Trophoblast cell (in vitro differentiated cells and primary cell): ENCODE data around the gene SMPD1.

ENCODE experiments used
- DNase-seq, 2 donors: peaks; one replicate each; pipeline ENCODE4 v3.0.0-alpha.2; 2016
- H2AFZ ChIP-seq: 2 replicates; pipeline ENCODE4 v1.6.1; 2013; ENCODE audit warnings: low read length, moderate library complexity, mild to moderate bottlenecking; ENCODE audit not compliant: insufficient read depth, poor library complexity
- H2AK5ac ChIP-seq: 2 replicates; pipeline ENCODE4 v1.6.1; 2013; ENCODE audit warnings: mild to moderate bottlenecking, low read length
- H2BK120ac ChIP-seq: 2 replicates; pipeline ENCODE4 v1.6.1; 2013; ENCODE audit warnings: low read length, mild to moderate bottlenecking, moderate library complexity; ENCODE audit not compliant: insufficient read depth, poor library complexity
- H2BK12ac ChIP-seq: 2 replicates; pipeline ENCODE4 v1.6.1; 2013; ENCODE audit warnings: mild to moderate bottlenecking, low read length, moderate library complexity
- H2BK5ac ChIP-seq: 2 replicates; pipeline ENCODE4 v1.6.1; 2013; ENCODE audit warnings: low read length, low read depth, moderate library complexity, mild to moderate bottlenecking; ENCODE audit not compliant: poor library complexity
- H3K14ac ChIP-seq: 2 replicates; pipeline ENCODE4 v1.6.1; 2013; ENCODE audit warnings: mild to moderate bottlenecking, low read length
- H3K18ac ChIP-seq: 2 replicates; pipeline ENCODE4 v1.6.1; 2013; ENCODE audit warnings: mild to moderate bottlenecking, low read length
- H3K23ac ChIP-seq: 2 replicates; pipeline ENCODE4 v1.6.1; 2013; ENCODE audit warnings: low read length
- H3K27ac ChIP-seq: 2 replicates; pipeline ENCODE4 v1.5.1; 2013; ENCODE audit warnings: low read depth, mild to moderate bottlenecking, inconsistent platforms, low read length, moderate library complexity
- H3K27me3 ChIP-seq: 2 replicates; pipeline ENCODE4 v1.6.1; 2013; ENCODE audit warnings: inconsistent platforms, mild to moderate bottlenecking, low read length, moderate library complexity; ENCODE audit not compliant: insufficient read depth
- H3K36me3 ChIP-seq, 2 experiments: 1 replicate in 1 of 2; 2 replicates in 1 of 2; pipeline ENCODE4 v1.6.1; 2013; ENCODE audit warnings: low read length in 2 of 2, mild to moderate bottlenecking in 2 of 2, moderate library complexity in 1 of 2; ENCODE audit not compliant: insufficient read depth in 2 of 2, control insufficient read depth in 1 of 2
- H3K4ac ChIP-seq: 2 replicates; pipeline ENCODE4 v1.6.1; 2013; ENCODE audit warnings: low read depth, mild to moderate bottlenecking, low read length, moderate library complexity
- H3K4me1 ChIP-seq, 2 experiments: 1 replicate in 1 of 2; 2 replicates in 1 of 2; pipeline ENCODE4 v1.6.1; 2013; ENCODE audit warnings: low read length in 2 of 2, mild to moderate bottlenecking in 2 of 2, moderate library complexity in 1 of 2; ENCODE audit not compliant: insufficient read depth in 2 of 2, control insufficient read depth in 1 of 2
- H3K4me2 ChIP-seq: 2 replicates; pipeline ENCODE4 v1.6.1; 2013; ENCODE audit warnings: inconsistent platforms, mild to moderate bottlenecking, low read length, moderate library complexity
- H3K4me3 ChIP-seq: 2 replicates; pipeline ENCODE4 v1.5.1; 2013; ENCODE audit warnings: mild to moderate bottlenecking, low read depth, low read length, inconsistent platforms
- H3K79me1 ChIP-seq: one replicate; pipeline ENCODE4 v1.6.1; 2013; ENCODE audit warnings: low read length
- H3K79me2 ChIP-seq: 2 replicates; pipeline ENCODE4 v1.6.1; 2013; ENCODE audit warnings: low read length, mild to moderate bottlenecking; ENCODE audit not compliant: control insufficient read depth, insufficient read depth, poor library complexity
- H3K9ac ChIP-seq: 2 replicates; pipeline ENCODE4 v1.6.1; 2013; ENCODE audit warnings: mild to moderate bottlenecking, low read length
- H3K9me3 ChIP-seq: 2 replicates; pipeline ENCODE4 v1.6.1; 2013; ENCODE audit warnings: low read depth, mild to moderate bottlenecking, control low read depth, inconsistent platforms, low read length; ENCODE audit not compliant: insufficient read depth
- H4K12ac ChIP-seq: 2 replicates; pipeline ENCODE4 v1.6.1; 2013; ENCODE audit warnings: low read depth, mild to moderate bottlenecking, low read length, moderate library complexity
- H4K8ac ChIP-seq: 2 replicates; pipeline ENCODE4 v1.6.1; 2013; ENCODE audit warnings: low read depth, mild to moderate bottlenecking, low read length, moderate library complexity
- H4K91ac ChIP-seq: one replicate; pipeline ENCODE4 v1.6.1; 2013; ENCODE audit warnings: low read depth, mild to moderate bottlenecking, low read length, moderate library complexity
- WGBS: extraction: QIAGEN DNeasy Blood & Tissue Kit; methylation state at CpG from one replicate; pipeline ENCODE4 v1.1.7; 2013; ENCODE audit warnings: missing lambda C conversion rate; ENCODE audit not compliant: insufficient read length, insufficient coverage; ENCODE audit errors: extremely low coverage; 5-methylcytosine and 5-hydroxymethylcytosine counted together

The SMPD1 gene

DNA sequence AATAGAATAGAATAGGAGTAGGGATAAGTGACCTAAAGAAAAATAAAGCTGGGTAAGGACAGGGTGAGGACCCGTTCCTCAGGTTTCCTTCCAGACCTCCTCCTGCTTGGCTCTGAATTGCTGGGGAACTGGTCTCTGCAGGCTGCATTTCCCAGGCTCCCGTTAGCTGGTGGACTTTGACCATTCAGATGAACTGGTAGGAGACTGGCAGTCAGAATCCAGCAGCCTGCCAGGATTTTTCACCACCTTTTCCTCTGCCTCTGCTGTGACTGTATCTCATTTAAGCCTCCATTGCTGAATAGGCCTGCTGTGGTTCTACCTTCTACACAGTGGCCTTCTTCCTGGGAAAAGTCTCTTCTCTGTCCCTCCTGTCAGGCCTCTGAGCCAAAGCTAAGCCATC is 24.6 kb upstream of the SMPD1 start:
- no peak overlapping the region for H3K27ac ChIP-seq
- no peak overlapping the region for H3K4me3 ChIP-seq
- H3K23ac ChIP-seq, result no peak overlapping the region
- no CpG with 5 or more reads among the region's 2 CpGs for WGBS
- no peak overlapping the region for H4K91ac ChIP-seq
- H3K4me2 ChIP-seq, result no peak overlapping the region
- H3K9ac ChIP-seq, result no peak overlapping the region
- H4K12ac ChIP-seq, result no peak overlapping the region
- H2BK120ac ChIP-seq, result no peak overlapping the region
- H2AFZ ChIP-seq, result no peak overlapping the region
- no peak overlapping the region for H4K8ac ChIP-seq
- no peak overlapping the region for H2BK5ac ChIP-seq
- H2BK12ac ChIP-seq, result no peak overlapping the region
- no peak overlapping the region for H3K14ac ChIP-seq
- H3K9me3 ChIP-seq, result no peaks in the 10 kb centered on the region
- peaks cover 6 to 7% of the 10 kb centered on the region in 2 experiments for H3K4me1 ChIP-seq
- H3K79me2 ChIP-seq, result no peaks in the 10 kb centered on the region
- no peaks in the 10 kb centered on the region for H3K27me3 ChIP-seq
- no peaks in the 10 kb centered on the region for H3K79me1 ChIP-seq
- H3K36me3 ChIP-seq, result no peaks in the 10 kb centered on the region
- H3K18ac ChIP-seq, result no peak overlapping the region
- H2AK5ac ChIP-seq, result no peak overlapping the region
- DNase-seq, result no peak
- no peak overlapping the region for H3K4ac ChIP-seq

- H2AK5ac ChIP-seq, result no peak overlapping the region
- no CpG with 5 or more reads among the region's 6 CpGs for WGBS
Observed at GRCh38 chr11:6371825-6372224, 18.4 kb upstream of the SMPD1 start.

DNA sequence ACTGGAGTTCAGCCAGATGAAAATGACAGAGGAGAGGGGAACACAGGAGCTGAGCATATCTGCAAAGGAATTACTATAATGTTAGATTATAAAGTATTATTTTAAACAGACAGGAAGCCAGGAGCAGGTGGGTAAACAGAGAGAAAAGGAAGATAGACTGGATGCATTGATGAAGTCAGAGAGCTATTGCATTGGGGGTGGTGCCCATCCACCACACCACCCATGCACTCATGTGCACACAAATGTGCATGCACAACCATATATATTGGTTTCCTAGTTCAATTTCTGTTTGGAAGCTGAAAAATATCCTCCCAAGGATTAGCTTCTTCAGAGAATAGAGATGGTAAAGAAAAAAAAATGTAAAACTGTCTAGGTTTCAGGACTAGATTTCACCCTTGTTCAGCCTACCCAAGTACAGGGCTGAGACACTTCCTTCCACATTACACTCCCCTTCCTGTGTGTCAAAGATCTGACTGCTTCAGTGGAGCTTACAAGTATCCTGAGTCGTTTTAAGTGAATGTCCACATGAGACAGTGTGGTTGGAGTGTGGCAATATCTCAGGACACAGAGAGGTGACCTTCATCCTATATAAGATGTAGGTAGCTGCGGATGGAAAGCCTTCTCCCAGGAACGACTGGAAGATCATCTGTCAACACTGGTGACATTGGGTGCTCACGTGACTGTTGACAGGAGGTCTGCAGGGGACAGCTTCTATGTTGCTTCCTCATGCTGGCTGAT is 12.2 kb upstream of the SMPD1 start:
- no peak overlapping the region for H2AK5ac ChIP-seq
- H2BK120ac ChIP-seq, result no peak overlapping the region
- H3K18ac ChIP-seq, result no peak overlapping the region
- no peak overlapping the region for H3K23ac ChIP-seq
- H3K4me3 ChIP-seq, result no peak overlapping the region
- H3K79me2 ChIP-seq, result no peaks in the 10 kb centered on the region
- no peak overlapping the region for H3K27ac ChIP-seq
- no peak overlapping the region for H2BK5ac ChIP-seq
- H3K9me3 ChIP-seq, result no peaks in the 10 kb centered on the region
- H3K79me1 ChIP-seq, result no peaks in the 10 kb centered on the region
- no peak overlapping the region for H4K8ac ChIP-seq
- H4K91ac ChIP-seq, result no peak overlapping the region
- no peaks in the 10 kb centered on the region for H3K27me3 ChIP-seq
- H3K4me2 ChIP-seq, result no peak overlapping the region
- no peak overlapping the region for H3K14ac ChIP-seq
- no peak overlapping the region for H3K4ac ChIP-seq
- no peak overlapping the region for H2AFZ ChIP-seq
- no peak overlapping the region for H3K9ac ChIP-seq
- no peaks in the 10 kb centered on the region for H3K36me3 ChIP-seq
- no peak for DNase-seq
- no peak overlapping the region for H4K12ac ChIP-seq
- H2BK12ac ChIP-seq, result no peak overlapping the region
- no peaks in the 10 kb centered on the region for H3K4me1 ChIP-seq
- no CpG with 5 or more reads among the region's 4 CpGs for WGBS

More at GRCh38 chr11:6371825-6372224, 18.4 kb upstream of the SMPD1 start:
- Histone ChIP-seq H3K79me2 (no peaks in the 10 kb centered on the region), H4K91ac (no peak overlapping the region), H3K14ac (no peak overlapping the region), H3K18ac (no peak overlapping the region), H3K4me2 (no peak overlapping the region), H4K8ac (no peak overlapping the region), H3K79me1 (no peaks in the 10 kb centered on the region), H3K36me3 (no peaks in the 10 kb centered on the region), H3K4me3 (no peak overlapping the region), H3K27me3 (no peaks in the 10 kb centered on the region), H2BK120ac (no peak overlapping the region), H2BK5ac (no peak overlapping the region), H2AFZ (no peak overlapping the region), H3K9me3 (no peaks in the 10 kb centered on the region), H2BK12ac (no peak overlapping the region), H4K12ac (no peak overlapping the region), H3K4ac (no peak overlapping the region), H3K27ac (no peak overlapping the region), H3K23ac (no peak overlapping the region), H3K9ac (no peak overlapping the region), H3K4me1 (peaks cover 0 to 4% of the 10 kb centered on the region in 2 experiments)
- DNase-seq, result no peak

GRCh38 chr11:6378640-6378989 is 11.7 kb upstream of the SMPD1 start:
- no peaks in the 10 kb centered on the region for H3K27me3 ChIP-seq
- no peak overlapping the region for H2BK5ac ChIP-seq
- no peak overlapping the region for H3K23ac ChIP-seq
- no peak overlapping the region for H2AFZ ChIP-seq
- no peak overlapping the region for H3K9ac ChIP-seq
- no CpG with 5 or more reads among the region's 5 CpGs for WGBS
- H3K4me2 ChIP-seq, result no peak overlapping the region
- no peak overlapping the region for H2BK120ac ChIP-seq
- no peaks in the 10 kb centered on the region for H3K9me3 ChIP-seq
- H4K91ac ChIP-seq, result no peak overlapping the region
- H2AK5ac ChIP-seq, result no peak overlapping the region
- no peaks in the 10 kb centered on the region for H3K79me1 ChIP-seq
- H3K36me3 ChIP-seq, result no peaks in the 10 kb centered on the region
- H4K8ac ChIP-seq, result no peak overlapping the region
- H3K4me1 ChIP-seq, result no peaks in the 10 kb centered on the region
- no peak overlapping the region for H3K14ac ChIP-seq
- H4K12ac ChIP-seq, result no peak overlapping the region
- H3K79me2 ChIP-seq, result no peaks in the 10 kb centered on the region
- no peak overlapping the region for H3K18ac ChIP-seq
- no peak overlapping the region for H3K4ac ChIP-seq
- H3K27ac ChIP-seq, result no peak overlapping the region
- DNase-seq, result no peak
- H3K4me3 ChIP-seq, result no peak overlapping the region
- H2BK12ac ChIP-seq, result no peak overlapping the region
